Cardiac muscle cell (in vitro differentiated cells and primary cell): ENCODE measurements around the gene FCHO2. TPM values are rescaled to one million over a fixed set of nuclear protein-coding genes. Genes with fewer than 3 reads are reported as not detected.
A peak's percentile ranks its signal among the peaks of the same experiment; 100 is the strongest.

Experiments
- DNase-seq, 2 donors: peaks; one replicate each; pipeline versions ENCODE4 v3.0.0 to v3.0.0-alpha.2; 2010 to 2017; ENCODE audit warnings: low read depth in 1 of 2, low spot score in 1 of 2
- H3K27ac ChIP-seq: fragments of 200-600 bp; sonication (generic); 2 replicates; pipeline ENCODE4 v1.5.1; 2016
- H3K27me3 ChIP-seq: fragments of 200-600 bp; sonication (generic); 2 replicates; pipeline ENCODE4 v1.6.0; 2016; ENCODE audit warnings: control low read depth
- H3K36me3 ChIP-seq: fragments of 200-600 bp; sonication (generic); 2 replicates; pipeline ENCODE4 v1.5.1; 2016; ENCODE audit warnings: control low read depth
- H3K4me1 ChIP-seq: fragments of 200-600 bp; sonication (generic); 2 replicates; pipeline ENCODE4 v1.8.1; 2017; ENCODE audit warnings: low read depth, mild to moderate bottlenecking, mixed run types
- H3K4me3 ChIP-seq: fragments of 200-600 bp; sonication (generic); 2 replicates; pipeline ENCODE4 v1.5.1; 2016; ENCODE audit warnings: mild to moderate bottlenecking
- H3K9me3 ChIP-seq: fragments of 200-600 bp; sonication (generic); 2 replicates; pipeline ENCODE4 v1.5.1; 2017; ENCODE audit warnings: low read depth, mild to moderate bottlenecking, control low read depth
- polyA plus RNA-seq: library from polyadenylated mRNA; unstranded; fragments of >200 nt; fragmentation: Nextera tagmentation; extraction: Ambion mirVana; gene quantifications from 2 replicates; pipeline ENCODE4 v1.2.1, GENCODE V29; 2016
- total RNA-seq: library from RNA; depleted of rRNA; stranded (reverse); fragments of >200 nt; gene quantifications from 2 replicates; pipeline ENCODE4 v1.2.3, GENCODE V29; 2016
- TF ChIP-seq, protein P1 (sequence below): IDR thresholded peaks from 2 replicates; pipeline ENCODE4 v1.5.1; 2012; ENCODE audit warnings: low read depth, mild to moderate bottlenecking, low read length

FCHO2 gene
- total RNA-seq, result 6.6 and 7.5 TPM in 2 replicates
- 6.9 and 9.5 TPM in 2 replicates for polyA plus RNA-seq

GRCh38 chr5:72955768-72956323 lies at the start of gene FCHO2:
Gene FCHO2 (plus strand): TSS chr5:72956041. CDS start chr5:72956097, 56 bp downstream.
- Histone ChIP-seq H3K9me3 (no peaks in the 10 kb centered on the region), H3K27ac (peak within 1 kb of the TSS; percentile 88), H3K36me3 (no peaks in the 10 kb centered on the region), H3K4me1 (peaks cover 8% of the 10 kb centered on the region), H3K27me3 (no peaks in the 10 kb centered on the region), H3K4me3 (peak within 1 kb of the TSS; percentile 73)
- DNase-seq, result peak; percentile 98
- TF ChIP-seq, protein P1, sequence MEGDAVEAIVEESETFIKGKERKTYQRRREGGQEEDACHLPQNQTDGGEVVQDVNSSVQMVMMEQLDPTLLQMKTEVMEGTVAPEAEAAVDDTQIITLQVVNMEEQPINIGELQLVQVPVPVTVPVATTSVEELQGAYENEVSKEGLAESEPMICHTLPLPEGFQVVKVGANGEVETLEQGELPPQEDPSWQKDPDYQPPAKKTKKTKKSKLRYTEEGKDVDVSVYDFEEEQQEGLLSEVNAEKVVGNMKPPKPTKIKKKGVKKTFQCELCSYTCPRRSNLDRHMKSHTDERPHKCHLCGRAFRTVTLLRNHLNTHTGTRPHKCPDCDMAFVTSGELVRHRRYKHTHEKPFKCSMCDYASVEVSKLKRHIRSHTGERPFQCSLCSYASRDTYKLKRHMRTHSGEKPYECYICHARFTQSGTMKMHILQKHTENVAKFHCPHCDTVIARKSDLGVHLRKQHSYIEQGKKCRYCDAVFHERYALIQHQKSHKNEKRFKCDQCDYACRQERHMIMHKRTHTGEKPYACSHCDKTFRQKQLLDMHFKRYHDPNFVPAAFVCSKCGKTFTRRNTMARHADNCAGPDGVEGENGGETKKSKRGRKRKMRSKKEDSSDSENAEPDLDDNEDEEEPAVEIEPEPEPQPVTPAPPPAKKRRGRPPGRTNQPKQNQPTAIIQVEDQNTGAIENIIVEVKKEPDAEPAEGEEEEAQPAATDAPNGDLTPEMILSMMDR, result peak; percentile 75

- Histone ChIP-seq H3K27ac (no peak overlapping the region), H3K9me3 (no peaks in the 10 kb centered on the region), H3K4me1 (no peaks in the 10 kb centered on the region), H3K4me3 (no peak overlapping the region), H3K36me3 (peaks cover 70% of the 10 kb centered on the region), H3K27me3 (no peaks in the 10 kb centered on the region)
- TF ChIP-seq, protein P1, result no peak
- no peak for DNase-seq
These were observed 49.0 kb upstream of the FCHO2 start for GRCh38 chr5:72906806-72907205.

DNA sequence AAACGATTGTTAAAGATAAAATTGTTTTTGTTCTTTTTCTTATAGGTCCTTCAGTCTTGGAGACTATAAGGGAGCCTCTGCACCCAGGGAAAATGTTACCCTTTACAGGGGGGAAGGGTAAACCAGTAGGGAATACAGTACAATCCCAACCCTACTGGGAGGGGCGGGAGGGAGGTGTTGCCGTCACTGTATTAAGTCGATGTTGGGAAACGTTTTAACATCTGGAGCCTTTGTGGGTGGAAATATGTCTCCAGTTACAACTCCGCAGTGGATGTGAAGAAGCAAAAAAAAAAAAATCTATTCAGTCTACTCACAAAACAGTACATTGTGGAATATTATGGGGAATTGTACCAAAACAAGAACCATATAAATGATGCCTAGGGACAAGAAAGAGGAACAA lies 47.2 kb upstream of the FCHO2 start:
- H3K4me1 ChIP-seq, result no peaks in the 10 kb centered on the region
- no peak for DNase-seq
- H3K4me3 ChIP-seq, result no peak overlapping the region
- peaks cover 54% of the 10 kb centered on the region for H3K36me3 ChIP-seq
- no peak overlapping the region for H3K27ac ChIP-seq
- H3K27me3 ChIP-seq, result no peaks in the 10 kb centered on the region
- TF ChIP-seq, protein P1, result no peak
- H3K9me3 ChIP-seq, result no peaks in the 10 kb centered on the region

GRCh38 chr5:72917371-72917776 lies 38.5 kb upstream of the FCHO2 start:
- H3K4me1 ChIP-seq, result no peaks in the 10 kb centered on the region
- no peaks in the 10 kb centered on the region for H3K27me3 ChIP-seq
- H3K27ac ChIP-seq, result no peak overlapping the region
- DNase-seq, result no peak
- TF ChIP-seq, protein P1, result no peak
- H3K36me3 ChIP-seq, result no peaks in the 10 kb centered on the region
- H3K4me3 ChIP-seq, result no peak overlapping the region
- H3K9me3 ChIP-seq, result no peaks in the 10 kb centered on the region

GRCh38 chr5:72920690-72921502 lies 34.9 kb upstream of the FCHO2 start:
- Histone ChIP-seq H3K27ac (no peak overlapping the region), H3K4me3 (no peak overlapping the region), H3K4me1 (no peaks in the 10 kb centered on the region), H3K36me3 (no peaks in the 10 kb centered on the region), H3K27me3 (no peaks in the 10 kb centered on the region), H3K9me3 (no peaks in the 10 kb centered on the region)
- TF ChIP-seq, protein P1, result peak; percentile 21
- peak in 1 of 2 donors; percentile 44 for DNase-seq
